NCI-H187 (cell line): ENCODE results near the gene PRKCE.

Experiments used
- DNase-seq, 2 experiments: peaks; one replicate each; lab custom pipeline; 2025; lab: John Stamatoyannopoulos, UW

Gene PRKCE

GRCh38 chr2:46045888-46046287, 394.4 kb downstream of the PRKCE start:
- no peak for DNase-seq

GRCh38 chr2:46047290-46047689, 395.8 kb downstream of the PRKCE start:
- DNase-seq: no peak

GRCh38 chr2:46048693-46049092, 397.2 kb downstream of the PRKCE start:
- no peak for DNase-seq

- no peak for DNase-seq
Observed at GRCh38 chr2:46050027-46050426, 398.6 kb downstream of the PRKCE start.

GRCh38 chr2:46050489-46050888, 399.0 kb downstream of the PRKCE start:
- no peak for DNase-seq

- no peak for DNase-seq
Observed at GRCh38 chr2:46051085-46051484, 399.6 kb downstream of the PRKCE start.

- DNase-seq: no peak
Observed at GRCh38 chr2:46053564-46053963, 402.1 kb downstream of the PRKCE start.

- no peak for DNase-seq
Observed at GRCh38 chr2:46056541-46056940, 405.1 kb downstream of the PRKCE start.

- DNase-seq: no peak
Observed at GRCh38 chr2:46058140-46058539, 406.7 kb downstream of the PRKCE start.

GRCh38 chr2:46062637-46063412, 411.4 kb downstream of the PRKCE start:
- peak; percentile 37 to 46 for DNase-seq

- DNase-seq: no peak
Observed at GRCh38 chr2:46064396-46064795, 412.9 kb downstream of the PRKCE start.

- no peak for DNase-seq
Observed at GRCh38 chr2:46065152-46065551, 413.7 kb downstream of the PRKCE start.

- no peak for DNase-seq
Observed at GRCh38 chr2:46066116-46066515, 414.6 kb downstream of the PRKCE start.

GRCh38 chr2:46066601-46067000, 415.1 kb downstream of the PRKCE start:
- no peak for DNase-seq

- DNase-seq: no peak
Observed at GRCh38 chr2:46067062-46067461, 415.6 kb downstream of the PRKCE start.

GRCh38 chr2:46067501-46068305, 416.2 kb downstream of the PRKCE start:
- no peak for DNase-seq

- no peak for DNase-seq
Observed at GRCh38 chr2:46068636-46069035, 417.2 kb downstream of the PRKCE start.

GRCh38 chr2:46071074-46071473, 419.6 kb downstream of the PRKCE start:
- no peak for DNase-seq

GRCh38 chr2:46072101-46072820, 420.8 kb downstream of the PRKCE start:
- DNase-seq: no peak

GRCh38 chr2:46073540-46074046, 422.1 kb downstream of the PRKCE start:
- DNase-seq: no peak

- no peak for DNase-seq
Observed at GRCh38 chr2:46074501-46074900, 423.0 kb downstream of the PRKCE start.

- no peak for DNase-seq
Observed at GRCh38 chr2:46075848-46076247, 424.4 kb downstream of the PRKCE start.
